NB4 (cell line): ENCODE measurements around the gene EBI3.
"Not testable (repeated sequence)": the region's sequence is repeated elsewhere in the genome, so short reads cannot be mapped to it uniquely, and the experiment has no call there.

Experiments
- CTCF ChIP-seq: IDR thresholded peaks from one replicate; pipeline ENCODE4 v1.5.1; 2012; ENCODE audit warnings: low read depth, low read length
- MYC ChIP-seq: IDR thresholded peaks from 2 replicates; pipeline ENCODE4 v1.6.1; 2011; ENCODE audit warnings: low read depth, low read length
- POLR2A ChIP-seq: IDR thresholded peaks from 2 replicates; pipeline ENCODE4 v1.6.1; 2011; ENCODE audit warnings: mild to moderate bottlenecking; ENCODE audit not compliant: insufficient read length; ENCODE audit errors: extremely low read depth
- TF ChIP-seq, protein P1 (sequence below): IDR thresholded peaks from 2 replicates; pipeline ENCODE4 v1.6.1; 2011; ENCODE audit warnings: low read depth, low read length

DNA sequence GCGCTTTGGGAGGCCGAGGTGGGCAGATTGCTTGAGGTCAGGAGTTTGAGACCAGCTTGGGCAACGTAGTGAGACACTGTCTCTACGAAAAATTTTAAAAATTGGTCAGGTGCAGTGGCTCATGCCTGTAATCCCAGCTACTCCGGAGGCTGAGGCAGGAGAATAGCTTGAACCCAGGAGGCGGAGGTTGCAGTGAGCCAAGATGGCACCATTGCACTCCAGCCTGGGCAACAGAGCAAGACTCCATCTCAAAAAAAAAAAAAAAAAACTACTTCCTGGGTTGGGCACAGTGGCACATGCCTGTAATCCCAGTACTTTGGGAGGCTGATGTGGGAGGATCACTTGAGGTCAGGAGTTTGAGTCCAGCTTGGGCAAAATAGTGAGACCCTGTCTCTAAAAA lies 2.2 kb downstream of the EBI3 start:
- not testable (repeated sequence) for TF ChIP-seq POLR2A, CTCF, MYC
- TF ChIP-seq, protein P1, sequence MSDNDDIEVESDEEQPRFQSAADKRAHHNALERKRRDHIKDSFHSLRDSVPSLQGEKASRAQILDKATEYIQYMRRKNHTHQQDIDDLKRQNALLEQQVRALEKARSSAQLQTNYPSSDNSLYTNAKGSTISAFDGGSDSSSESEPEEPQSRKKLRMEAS: not testable (repeated sequence)
